ENCODE results near the gene PDE4B. TPM values are rescaled to one million over a fixed set of nuclear protein-coding genes. Genes with fewer than 3 reads are reported as not detected.

Gene PDE4B
- total RNA-seq, 1 donor from 2014 or later = 7.6 TPM

GRCh38 chr1:66223681-66224080, 431.0 kb downstream of the PDE4B start:
- H3K4me1 ChIP-seq (ENCODE audit: insufficient read depth, low read length) = no peaks in the 10 kb centered on the region
- no peak overlapping the region for H3K27ac ChIP-seq (ENCODE audit: low read depth, low read length)
- no peaks in the 10 kb centered on the region for H3K36me3 Mint-ChIP-seq (ENCODE audit: low read depth, unreplicated experiment)
- H3K79me2 ChIP-seq (ENCODE audit: insufficient read depth, low read length) = no peaks in the 10 kb centered on the region
- H3K36me3 ChIP-seq (ENCODE audit: insufficient read depth, low read length) = no peaks in the 10 kb centered on the region
- no peaks in the 10 kb centered on the region for H3K27me3 ChIP-seq (ENCODE audit: insufficient read depth, low read length)
- H3K4me3 Mint-ChIP-seq (ENCODE audit: unreplicated experiment) = no peak overlapping the region
- no peak overlapping the region for H2AFZ ChIP-seq (ENCODE audit: low read depth, low read length)
- H4K20me1 ChIP-seq (ENCODE audit: insufficient read depth, low read length) = no peaks in the 10 kb centered on the region
- H3K4me3 ChIP-seq (ENCODE audit: insufficient read depth, low read depth, low read length) = no peak overlapping the region
- H3K4me2 ChIP-seq (ENCODE audit: low read length) = no peak overlapping the region
- peaks cover 2% of the 10 kb centered on the region for H3K27me3 Mint-ChIP-seq (ENCODE audit: low read depth, unreplicated experiment)
- H3K9me3 ChIP-seq (ENCODE audit: insufficient read depth, low read depth, low read length) = no peaks in the 10 kb centered on the region
- no peak overlapping the region for H3K27ac Mint-ChIP-seq (ENCODE audit: unreplicated experiment)
- no peak overlapping the region for H3K9ac ChIP-seq (ENCODE audit: low read length)
- FAIRE-seq (no peak), DNase-seq (ENCODE audit: low read depth) (no peak)
- no peaks in the 10 kb centered on the region for H3K4me1 Mint-ChIP-seq (ENCODE audit: low read depth, unreplicated experiment)
- TF ChIP-seq, protein P1, sequence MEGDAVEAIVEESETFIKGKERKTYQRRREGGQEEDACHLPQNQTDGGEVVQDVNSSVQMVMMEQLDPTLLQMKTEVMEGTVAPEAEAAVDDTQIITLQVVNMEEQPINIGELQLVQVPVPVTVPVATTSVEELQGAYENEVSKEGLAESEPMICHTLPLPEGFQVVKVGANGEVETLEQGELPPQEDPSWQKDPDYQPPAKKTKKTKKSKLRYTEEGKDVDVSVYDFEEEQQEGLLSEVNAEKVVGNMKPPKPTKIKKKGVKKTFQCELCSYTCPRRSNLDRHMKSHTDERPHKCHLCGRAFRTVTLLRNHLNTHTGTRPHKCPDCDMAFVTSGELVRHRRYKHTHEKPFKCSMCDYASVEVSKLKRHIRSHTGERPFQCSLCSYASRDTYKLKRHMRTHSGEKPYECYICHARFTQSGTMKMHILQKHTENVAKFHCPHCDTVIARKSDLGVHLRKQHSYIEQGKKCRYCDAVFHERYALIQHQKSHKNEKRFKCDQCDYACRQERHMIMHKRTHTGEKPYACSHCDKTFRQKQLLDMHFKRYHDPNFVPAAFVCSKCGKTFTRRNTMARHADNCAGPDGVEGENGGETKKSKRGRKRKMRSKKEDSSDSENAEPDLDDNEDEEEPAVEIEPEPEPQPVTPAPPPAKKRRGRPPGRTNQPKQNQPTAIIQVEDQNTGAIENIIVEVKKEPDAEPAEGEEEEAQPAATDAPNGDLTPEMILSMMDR (IDR thresholded peaks at IDR 0.05; ENCODE audit: insufficient read depth, low read depth, low read length) = no peak
- no peak for TF ChIP-seq EZH2 (IDR thresholded peaks at IDR 0.05; ENCODE audit: insufficient read depth, low read length)
- H3K9me3 Mint-ChIP-seq (ENCODE audit: unreplicated experiment) = no peaks in the 10 kb centered on the region

GRCh38 chr1:66226985-66227384, 434.3 kb downstream of the PDE4B start:
- Mint-ChIP-seq H3K4me3 (ENCODE audit: unreplicated experiment) (no peak overlapping the region), H3K36me3 (ENCODE audit: low read depth, unreplicated experiment) (no peaks in the 10 kb centered on the region), H3K27ac (ENCODE audit: unreplicated experiment) (no peak overlapping the region), H3K4me1 (ENCODE audit: low read depth, unreplicated experiment) (peaks cover 2% of the 10 kb centered on the region), H3K27me3 (ENCODE audit: low read depth, unreplicated experiment) (peaks cover 2% of the 10 kb centered on the region), H3K9me3 (ENCODE audit: unreplicated experiment) (no peaks in the 10 kb centered on the region)
- no peak overlapping the region for H3K27ac ChIP-seq (ENCODE audit: low read depth, low read length)
- no peaks in the 10 kb centered on the region for H3K27me3 ChIP-seq (ENCODE audit: insufficient read depth, low read length)
- no peak for TF ChIP-seq EZH2 (IDR thresholded peaks at IDR 0.05; ENCODE audit: insufficient read depth, low read length)
- FAIRE-seq (no peak), DNase-seq (ENCODE audit: low read depth) (no peak)
- H3K9me3 ChIP-seq (ENCODE audit: insufficient read depth, low read depth, low read length) = no peaks in the 10 kb centered on the region
- peaks cover 3% of the 10 kb centered on the region for H3K4me1 ChIP-seq (ENCODE audit: insufficient read depth, low read length)
- H3K4me3 ChIP-seq (ENCODE audit: insufficient read depth, low read depth, low read length) = no peak overlapping the region
- no peaks in the 10 kb centered on the region for H3K79me2 ChIP-seq (ENCODE audit: insufficient read depth, low read length)
- no peak overlapping the region for H3K9ac ChIP-seq (ENCODE audit: low read length)
- no peak overlapping the region for H3K4me2 ChIP-seq (ENCODE audit: low read length)
- H3K36me3 ChIP-seq (ENCODE audit: insufficient read depth, low read length) = no peaks in the 10 kb centered on the region
- no peak overlapping the region for H2AFZ ChIP-seq (ENCODE audit: low read depth, low read length)
- H4K20me1 ChIP-seq (ENCODE audit: insufficient read depth, low read length) = no peaks in the 10 kb centered on the region

DNA sequence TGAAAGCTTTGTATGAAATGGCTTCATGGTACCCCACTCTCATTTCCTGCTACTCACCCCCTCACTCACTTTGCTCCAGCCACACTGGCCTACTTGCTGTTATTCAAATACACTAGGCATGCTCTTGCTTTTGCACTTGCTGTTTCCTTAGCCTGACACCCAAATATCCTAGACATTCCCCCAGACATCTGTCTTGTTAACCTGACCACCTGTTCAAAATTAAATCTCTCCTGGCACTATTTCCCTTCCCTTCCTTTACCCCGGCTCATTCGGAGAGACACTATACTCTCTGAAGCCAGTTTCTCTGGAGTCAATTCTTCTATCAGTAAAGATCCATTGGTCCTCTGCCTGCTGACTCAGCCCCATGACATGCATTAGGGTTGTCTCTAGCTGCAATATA, 435.3 kb downstream of the PDE4B start:
- H3K36me3 ChIP-seq (ENCODE audit: insufficient read depth, low read length) = no peaks in the 10 kb centered on the region
- no peak overlapping the region for H3K27ac ChIP-seq (ENCODE audit: low read depth, low read length)
- H2AFZ ChIP-seq (ENCODE audit: low read depth, low read length) = no peak overlapping the region
- no peaks in the 10 kb centered on the region for H3K27me3 ChIP-seq (ENCODE audit: insufficient read depth, low read length)
- no peak overlapping the region for H3K27ac Mint-ChIP-seq (ENCODE audit: unreplicated experiment)
- H3K9me3 Mint-ChIP-seq (ENCODE audit: unreplicated experiment) = no peaks in the 10 kb centered on the region
- peaks cover 3% of the 10 kb centered on the region for H3K4me1 ChIP-seq (ENCODE audit: insufficient read depth, low read length)
- no peaks in the 10 kb centered on the region for H4K20me1 ChIP-seq (ENCODE audit: insufficient read depth, low read length)
- no peak for TF ChIP-seq EZH2 (IDR thresholded peaks at IDR 0.05; ENCODE audit: insufficient read depth, low read length)
- TF ChIP-seq, protein P1 (IDR thresholded peaks at IDR 0.05; ENCODE audit: insufficient read depth, low read depth, low read length) = no peak
- H3K4me3 Mint-ChIP-seq (ENCODE audit: unreplicated experiment) = no peak overlapping the region
- H3K79me2 ChIP-seq (ENCODE audit: insufficient read depth, low read length) = no peaks in the 10 kb centered on the region
- H3K4me2 ChIP-seq (ENCODE audit: low read length) = no peak overlapping the region
- H3K4me1 Mint-ChIP-seq (ENCODE audit: low read depth, unreplicated experiment) = peaks cover 2% of the 10 kb centered on the region
- no peaks in the 10 kb centered on the region for H3K36me3 Mint-ChIP-seq (ENCODE audit: low read depth, unreplicated experiment)
- FAIRE-seq = no peak
- no peak overlapping the region for H3K9ac ChIP-seq (ENCODE audit: low read length)
- no peak overlapping the region for H3K4me3 ChIP-seq (ENCODE audit: insufficient read depth, low read depth, low read length)
- H3K27me3 Mint-ChIP-seq (ENCODE audit: low read depth, unreplicated experiment) = peaks cover 2% of the 10 kb centered on the region
- H3K9me3 ChIP-seq (ENCODE audit: insufficient read depth, low read depth, low read length) = no peaks in the 10 kb centered on the region
- no peak for DNase-seq (ENCODE audit: low read depth)
